MM.1S (cell line): ENCODE measurements around the gene FOXF2.

Source experiments
- CTCF ChIP-seq: fragments of 300-600 bp; sonication (generic); IDR thresholded peaks from 2 replicates; pipeline ENCODE4 v1.5.1; 2016; ENCODE audit warnings: antibody characterized with exemption, low read length, mixed read lengths
- EZH2 ChIP-seq: fragments of 300-600 bp; sonication (generic); optimal IDR thresholded peaks from 2 replicates; pipeline ENCODE3; 2017; ENCODE audit warnings: low read depth, mild to moderate bottlenecking, antibody characterized with exemption, low read length, mixed read lengths
- EZH2phosphoT487 ChIP-seq: fragments of 300-600 bp; sonication (generic); IDR thresholded peaks from 2 replicates; pipeline ENCODE4 v1.6.1; 2018; ENCODE audit warnings: antibody characterized with exemption, low read length

GRCh38 chr6:1349655-1350054, 39.7 kb upstream of the FOXF2 start:
- TF ChIP-seq CTCF (no peak), EZH2phosphoT487 (no peak), EZH2 (no peak)
